ENCODE data around the gene CEACAM8.
"Not testable (repeated sequence)": the region's sequence is repeated elsewhere in the genome, so short reads cannot be mapped to it uniquely, and the experiment has no call there.

CEACAM8 gene

GRCh38 chr19:42594617-42595489 lies at the start of gene CEACAM8:
TSS of gene CEACAM8 (minus strand) at chr19:42594924. CDS start at chr19:42594828, 96 bp downstream.
- no peak for DNase-seq

GRCh38 chr19:42639324-42640092 lies 44.8 kb upstream of the CEACAM8 start:
- DNase-seq, result not testable (repeated sequence)

GRCh38 chr19:42635233-42635539 lies 40.5 kb upstream of the CEACAM8 start:
- DNase-seq, result no peak

GRCh38 chr19:42634409-42635232 lies 39.9 kb upstream of the CEACAM8 start:
- DNase-seq, result no peak

GRCh38 chr19:42629191-42629590 lies 34.5 kb upstream of the CEACAM8 start:
- no peak for DNase-seq

GRCh38 chr19:42628411-42629140 lies 33.9 kb upstream of the CEACAM8 start:
- no peak for DNase-seq

GRCh38 chr19:42627916-42628315 lies 33.2 kb upstream of the CEACAM8 start:
- DNase-seq, result no peak

GRCh38 chr19:42626181-42626580 lies 31.5 kb upstream of the CEACAM8 start:
- DNase-seq, result no peak

- no peak for DNase-seq
These were observed 24.5 kb upstream of the CEACAM8 start for GRCh38 chr19:42619271-42619670.

GRCh38 chr19:42613666-42614065 lies 18.9 kb upstream of the CEACAM8 start:
- DNase-seq, result no peak

GRCh38 chr19:42610401-42610915 lies 15.7 kb upstream of the CEACAM8 start:
- not testable (repeated sequence) for DNase-seq

- no peak for DNase-seq
These were observed 12.1 kb upstream of the CEACAM8 start for GRCh38 chr19:42606660-42607351.

- DNase-seq, result no peak
These were observed 7.2 kb upstream of the CEACAM8 start for GRCh38 chr19:42601811-42602443.

- DNase-seq, result no peak
These were observed 1.8 kb upstream of the CEACAM8 start for GRCh38 chr19:42596391-42597072.

GRCh38 chr19:42595550-42596172 lies 937 bp upstream of the CEACAM8 start:
- no peak for DNase-seq

GRCh38 chr19:42589792-42590191 lies 4.9 kb downstream of the CEACAM8 start:
- no peak for DNase-seq

GRCh38 chr19:42584466-42584865 lies 10.3 kb downstream of the CEACAM8 start:
- no peak for DNase-seq

GRCh38 chr19:42577016-42577415 lies 17.7 kb downstream of the CEACAM8 start:
- no peak for DNase-seq

- no peak for DNase-seq
These were observed 18.5 kb downstream of the CEACAM8 start for GRCh38 chr19:42576241-42576640.

- no peak for DNase-seq
These were observed 21.1 kb downstream of the CEACAM8 start for GRCh38 chr19:42573642-42574041.

Data from NCI-H1417 treated with DMSO at 0.1 percent for 48 hours (cell line).